Suprapubic skin (tissue), 4 donors: ENCODE results near the gene PORCN.

ENCODE experiments used
- EP300 ChIP-seq: sonication (generic); formaldehyde crosslinking; IDR thresholded peaks from one replicate; pipeline ENCODE4 v1.6.1; 2017; ENCODE audit warnings: antibody characterized with exemption
- POLR2A ChIP-seq, 2 donors: fragments of 450-650 bp; IDR thresholded peaks; one replicate each; pipeline ENCODE4 v1.6.1; 2017; ENCODE audit warnings: antibody characterized with exemption in 2 of 2, mild to moderate bottlenecking in 2 of 2, moderate library complexity in 2 of 2
- POLR2AphosphoS5 ChIP-seq, 3 donors: sonication (generic); formaldehyde crosslinking; IDR thresholded peaks; one replicate each; pipeline ENCODE4 v1.6.1; 2017; ENCODE audit warnings: antibody characterized with exemption in 3 of 3
- TF ChIP-seq, protein P1 (sequence below), 2 donors: fragments of 200-600 bp in 1 of 2; fragments of 450-650 bp in 1 of 2; sonication (generic) in 1 of 2; IDR thresholded peaks; one replicate each; pipeline ENCODE4 v1.5.1; 2016 to 2019; ENCODE audit warnings: antibody characterized with exemption in 2 of 2, mild to moderate bottlenecking in 1 of 2, moderate library complexity in 1 of 2

- TF ChIP-seq, protein P1, sequence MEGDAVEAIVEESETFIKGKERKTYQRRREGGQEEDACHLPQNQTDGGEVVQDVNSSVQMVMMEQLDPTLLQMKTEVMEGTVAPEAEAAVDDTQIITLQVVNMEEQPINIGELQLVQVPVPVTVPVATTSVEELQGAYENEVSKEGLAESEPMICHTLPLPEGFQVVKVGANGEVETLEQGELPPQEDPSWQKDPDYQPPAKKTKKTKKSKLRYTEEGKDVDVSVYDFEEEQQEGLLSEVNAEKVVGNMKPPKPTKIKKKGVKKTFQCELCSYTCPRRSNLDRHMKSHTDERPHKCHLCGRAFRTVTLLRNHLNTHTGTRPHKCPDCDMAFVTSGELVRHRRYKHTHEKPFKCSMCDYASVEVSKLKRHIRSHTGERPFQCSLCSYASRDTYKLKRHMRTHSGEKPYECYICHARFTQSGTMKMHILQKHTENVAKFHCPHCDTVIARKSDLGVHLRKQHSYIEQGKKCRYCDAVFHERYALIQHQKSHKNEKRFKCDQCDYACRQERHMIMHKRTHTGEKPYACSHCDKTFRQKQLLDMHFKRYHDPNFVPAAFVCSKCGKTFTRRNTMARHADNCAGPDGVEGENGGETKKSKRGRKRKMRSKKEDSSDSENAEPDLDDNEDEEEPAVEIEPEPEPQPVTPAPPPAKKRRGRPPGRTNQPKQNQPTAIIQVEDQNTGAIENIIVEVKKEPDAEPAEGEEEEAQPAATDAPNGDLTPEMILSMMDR (IDR thresholded peaks at IDR 0.05), result no peak
- TF ChIP-seq POLR2AphosphoS5 (IDR thresholded peaks at IDR 0.05), result no peak
- TF ChIP-seq POLR2A (IDR thresholded peaks at IDR 0.05), result no peak
- TF ChIP-seq EP300, result no peak
Observed at GRCh38 chrX:48471504-48471903, 37.3 kb upstream of the PORCN start.
